NCI-H446 (cell line): ENCODE measurements around the gene GPS1.

Experiments
- DNase-seq, 2 experiments: peaks; one replicate each; lab custom pipeline; 2025; lab: John Stamatoyannopoulos, UW

GPS1 gene

DNA sequence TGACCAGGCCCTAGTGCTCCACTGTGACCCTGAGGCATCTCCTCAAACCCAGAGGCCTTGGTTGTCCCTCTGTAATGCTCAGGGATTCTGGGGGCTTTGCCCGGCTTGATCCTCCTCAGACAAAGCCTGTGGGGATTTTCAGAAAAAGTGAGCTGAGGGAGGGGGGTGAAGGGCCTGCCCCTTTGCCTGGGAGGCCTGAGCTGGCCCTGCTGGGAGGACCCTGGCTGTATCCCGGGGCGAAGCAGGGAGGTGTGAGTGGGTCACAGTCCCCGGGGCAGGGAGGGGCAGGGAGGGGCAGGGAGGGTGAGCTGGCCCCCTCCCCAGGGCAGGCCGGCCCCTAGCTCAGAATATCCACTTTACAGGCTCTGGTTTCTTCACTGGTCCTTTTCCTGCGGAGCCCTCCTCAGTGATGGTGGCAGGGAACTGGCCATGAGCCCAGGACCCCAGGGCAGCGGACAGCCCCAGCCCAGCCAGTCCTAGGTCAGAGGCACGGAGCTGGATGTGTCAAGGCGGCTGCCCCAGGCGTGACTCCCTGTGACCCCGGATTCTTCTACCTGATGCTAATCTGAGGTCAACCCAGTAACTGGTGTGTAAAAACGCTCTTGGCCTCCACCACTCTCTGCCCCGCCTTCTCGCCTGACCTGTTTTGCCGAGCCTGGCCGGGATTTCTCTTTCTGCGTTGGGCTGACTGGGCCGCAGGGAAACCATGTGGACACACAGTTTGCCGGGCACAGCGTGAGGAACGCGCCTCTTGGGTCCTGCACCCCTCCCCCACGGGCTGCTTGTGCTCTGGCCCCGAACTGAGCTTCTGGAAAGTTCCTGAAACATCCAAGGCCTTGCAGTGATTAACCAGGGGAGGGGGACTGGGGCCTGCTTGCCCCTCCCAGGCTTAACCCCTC lies 52.1 kb downstream of the GPS1 start:
- DNase-seq: no peak

DNA sequence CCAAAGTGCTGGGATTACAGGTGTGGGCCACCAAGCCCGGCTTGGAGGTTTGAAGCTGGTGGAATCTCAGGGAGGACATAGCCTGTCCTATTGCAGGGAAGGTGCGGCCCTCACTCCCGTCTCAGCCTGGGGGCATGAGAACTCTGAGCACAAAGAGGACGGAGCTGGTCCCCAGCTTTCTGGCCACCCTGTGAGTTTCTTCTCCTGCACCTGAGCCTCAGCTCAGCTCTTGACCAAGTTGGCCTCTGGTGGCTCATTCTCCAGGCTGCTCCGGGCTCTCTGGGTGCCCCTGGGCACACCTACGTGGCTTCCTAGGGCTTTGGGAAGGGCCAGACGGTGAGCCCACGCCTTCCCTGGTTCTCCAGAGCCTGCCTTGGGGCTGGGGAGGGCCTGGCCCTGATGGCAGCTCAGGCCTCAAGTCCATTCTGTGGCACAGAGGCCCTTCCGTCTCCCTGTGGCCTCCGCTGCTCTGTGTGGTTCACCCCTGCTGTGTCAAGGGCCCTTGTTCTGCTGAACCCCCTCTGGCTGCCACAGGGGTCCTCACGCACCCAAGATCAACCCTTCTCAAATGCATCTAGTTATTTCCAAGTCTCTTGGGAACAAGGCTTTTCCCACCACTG lies 53.2 kb downstream of the GPS1 start:
- no peak for DNase-seq

- DNase-seq: no peak
Observed at GRCh38 chr17:82105417-82105881, 53.8 kb downstream of the GPS1 start.

- DNase-seq: no peak
Observed at GRCh38 chr17:82105882-82106687, 54.4 kb downstream of the GPS1 start.

GRCh38 chr17:82106688-82107305 lies 55.1 kb downstream of the GPS1 start:
- no peak for DNase-seq
